GM12865 (cell line): ENCODE measurements around the gene LRRC4B.
A peak's percentile ranks its signal among the peaks of the same experiment; 100 is the strongest.

ENCODE experiments used
- DNase-seq: peaks from one replicate; pipeline ENCODE4 v3.0.0; 2010; ENCODE audit warnings: low read depth
- H3K4me3 ChIP-seq: 2 replicates; pipeline ENCODE4 v1.5.1; 2011; ENCODE audit warnings: mild to moderate bottlenecking, low read depth, low read length, control low read depth
- TF ChIP-seq, protein P1 (sequence below): IDR thresholded peaks from 2 replicates; pipeline ENCODE4 v1.5.1; 2011; ENCODE audit warnings: low read length, control low read depth, low read depth, inconsistent platforms; ENCODE audit not compliant: insufficient read depth; ENCODE audit errors: missing control alignments

LRRC4B gene

DNA sequence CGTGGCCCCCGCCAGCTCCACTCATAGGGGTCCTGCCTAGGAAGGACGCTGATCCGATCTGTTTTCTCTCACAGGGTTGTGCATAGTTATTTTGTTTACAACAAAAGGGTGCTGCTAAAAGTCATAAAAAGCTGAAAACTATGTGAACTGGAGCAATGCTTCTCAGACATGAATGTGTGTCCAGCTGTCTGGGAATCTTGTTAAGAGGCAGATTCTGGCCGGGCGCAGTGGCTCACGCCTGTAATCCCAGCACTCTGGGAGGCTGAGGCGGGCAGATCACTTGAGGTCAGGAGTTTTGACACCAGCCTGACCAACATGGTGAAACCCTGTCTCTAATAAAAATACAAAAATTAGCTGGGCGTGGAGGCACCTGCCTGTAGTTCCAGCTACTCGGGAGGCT, 8.6 kb downstream of the LRRC4B start:
- TF ChIP-seq, protein P1, sequence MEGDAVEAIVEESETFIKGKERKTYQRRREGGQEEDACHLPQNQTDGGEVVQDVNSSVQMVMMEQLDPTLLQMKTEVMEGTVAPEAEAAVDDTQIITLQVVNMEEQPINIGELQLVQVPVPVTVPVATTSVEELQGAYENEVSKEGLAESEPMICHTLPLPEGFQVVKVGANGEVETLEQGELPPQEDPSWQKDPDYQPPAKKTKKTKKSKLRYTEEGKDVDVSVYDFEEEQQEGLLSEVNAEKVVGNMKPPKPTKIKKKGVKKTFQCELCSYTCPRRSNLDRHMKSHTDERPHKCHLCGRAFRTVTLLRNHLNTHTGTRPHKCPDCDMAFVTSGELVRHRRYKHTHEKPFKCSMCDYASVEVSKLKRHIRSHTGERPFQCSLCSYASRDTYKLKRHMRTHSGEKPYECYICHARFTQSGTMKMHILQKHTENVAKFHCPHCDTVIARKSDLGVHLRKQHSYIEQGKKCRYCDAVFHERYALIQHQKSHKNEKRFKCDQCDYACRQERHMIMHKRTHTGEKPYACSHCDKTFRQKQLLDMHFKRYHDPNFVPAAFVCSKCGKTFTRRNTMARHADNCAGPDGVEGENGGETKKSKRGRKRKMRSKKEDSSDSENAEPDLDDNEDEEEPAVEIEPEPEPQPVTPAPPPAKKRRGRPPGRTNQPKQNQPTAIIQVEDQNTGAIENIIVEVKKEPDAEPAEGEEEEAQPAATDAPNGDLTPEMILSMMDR = no peak
- no peak for DNase-seq
- H3K4me3 ChIP-seq = no peak overlapping the region

DNA sequence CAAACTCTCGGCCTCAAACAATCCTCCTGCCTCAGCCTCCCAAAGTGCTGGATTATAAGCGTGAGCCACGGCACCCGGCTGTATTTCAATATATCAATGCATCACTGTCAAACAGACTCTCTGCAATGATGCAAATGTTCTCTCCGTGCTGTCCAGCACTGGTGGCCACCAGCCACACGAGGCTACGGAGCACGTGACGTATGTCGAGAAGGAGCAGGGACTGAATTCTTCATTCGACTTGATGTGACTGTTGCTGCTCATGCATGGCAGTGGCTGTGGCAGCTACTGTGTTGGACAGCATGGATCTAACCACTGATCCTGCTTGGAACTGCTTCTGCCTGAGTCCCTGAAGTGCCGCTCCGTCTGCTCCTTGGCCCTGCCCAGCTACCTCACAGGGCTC, 9.8 kb downstream of the LRRC4B start:
- no peak for DNase-seq
- H3K4me3 ChIP-seq = no peak overlapping the region
- TF ChIP-seq, protein P1 = no peak

DNA sequence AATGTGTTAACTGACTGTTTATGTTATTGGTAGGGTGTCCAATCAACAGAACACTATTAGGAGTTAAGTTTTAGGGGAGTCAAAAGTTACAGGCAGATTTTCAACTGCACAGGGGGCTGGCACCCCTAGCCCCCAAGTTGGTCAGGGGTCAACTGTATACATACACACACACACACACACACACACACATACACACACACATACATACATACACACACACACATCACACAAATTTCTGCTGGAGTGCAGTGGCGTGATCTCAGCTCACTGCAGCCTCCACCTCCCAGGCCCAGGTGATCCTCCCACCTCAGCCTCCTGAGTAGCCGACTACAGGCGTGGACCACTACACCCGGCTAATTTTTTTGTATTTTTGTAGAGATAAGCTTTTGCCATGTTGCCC, 10.2 kb downstream of the LRRC4B start:
- H3K4me3 ChIP-seq = no peak overlapping the region
- DNase-seq = no peak
- TF ChIP-seq, protein P1 = no peak

DNA sequence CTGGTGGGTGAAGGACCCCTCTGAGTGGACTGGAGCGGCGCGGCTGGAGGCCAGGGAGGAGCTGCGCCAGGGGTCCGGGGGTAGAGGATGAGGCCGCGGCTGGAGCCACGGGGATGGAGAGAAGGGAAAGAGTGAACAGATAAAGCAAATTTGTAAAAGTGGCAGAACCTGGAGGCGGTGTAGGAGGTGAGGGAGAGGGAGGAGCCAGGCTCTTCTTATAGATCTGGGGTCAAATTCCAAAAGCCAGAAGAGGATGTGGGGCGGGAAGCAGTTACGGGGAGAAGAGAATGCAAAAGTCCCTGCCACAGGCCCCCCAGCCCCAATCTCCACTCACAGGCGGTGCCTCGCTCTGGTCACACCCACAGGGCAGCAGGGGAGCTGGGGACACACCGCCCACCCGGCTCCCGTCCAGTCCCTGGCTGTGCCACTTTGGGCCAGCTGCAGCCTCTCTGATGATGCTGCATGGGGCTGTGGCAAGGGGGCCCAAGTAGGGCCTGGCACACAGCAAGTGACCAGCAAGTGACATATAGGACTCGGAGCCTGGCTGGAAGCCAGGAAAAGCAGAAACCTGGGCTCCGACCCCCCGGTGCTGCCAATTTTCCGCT, 11.1 kb downstream of the LRRC4B start:
- H3K4me3 ChIP-seq = no peak overlapping the region
- no peak for DNase-seq
- TF ChIP-seq, protein P1 = no peak

DNA sequence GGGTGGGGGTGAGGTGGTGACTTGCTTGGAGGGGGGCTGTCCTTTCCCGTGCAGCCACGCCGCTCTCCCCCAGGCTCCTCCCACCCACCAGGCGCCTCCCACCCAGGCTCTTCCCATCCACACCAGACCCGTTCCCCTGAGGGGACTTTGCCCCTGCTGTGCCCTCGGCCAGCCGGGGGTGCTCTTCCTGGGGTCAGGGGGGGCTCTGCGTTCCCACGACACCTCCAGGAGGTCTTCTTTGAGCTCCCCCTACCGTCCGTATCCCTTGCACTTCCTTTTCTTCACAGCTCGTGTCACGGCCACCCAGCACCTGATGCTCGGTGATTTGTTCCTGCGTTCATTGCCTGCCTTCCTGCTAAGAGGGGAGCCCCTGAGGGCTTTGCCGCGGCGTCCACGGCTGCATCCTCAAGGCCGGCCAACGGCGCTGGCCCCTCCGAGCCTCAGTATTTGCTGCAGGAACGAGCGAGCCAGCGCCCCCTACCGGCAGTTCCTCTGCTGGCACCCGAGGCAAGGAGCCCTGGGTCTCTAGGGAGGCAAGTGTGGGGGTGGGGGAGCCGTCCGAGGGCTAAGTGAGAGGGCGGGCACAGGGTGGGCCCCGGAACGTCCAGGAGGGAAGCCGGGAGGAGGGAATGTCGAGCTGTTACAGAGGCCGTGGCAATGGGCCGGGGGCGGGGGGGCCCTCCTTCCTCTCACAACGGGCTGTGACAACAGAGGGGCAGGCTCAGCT, 11.8 kb downstream of the LRRC4B start:
- TF ChIP-seq, protein P1 = peak; percentile 76
- H3K4me3 ChIP-seq = peak overlapping the region; percentile 7; the same call in 1 of the 2 replicates
- DNase-seq = peak; percentile 75

DNA sequence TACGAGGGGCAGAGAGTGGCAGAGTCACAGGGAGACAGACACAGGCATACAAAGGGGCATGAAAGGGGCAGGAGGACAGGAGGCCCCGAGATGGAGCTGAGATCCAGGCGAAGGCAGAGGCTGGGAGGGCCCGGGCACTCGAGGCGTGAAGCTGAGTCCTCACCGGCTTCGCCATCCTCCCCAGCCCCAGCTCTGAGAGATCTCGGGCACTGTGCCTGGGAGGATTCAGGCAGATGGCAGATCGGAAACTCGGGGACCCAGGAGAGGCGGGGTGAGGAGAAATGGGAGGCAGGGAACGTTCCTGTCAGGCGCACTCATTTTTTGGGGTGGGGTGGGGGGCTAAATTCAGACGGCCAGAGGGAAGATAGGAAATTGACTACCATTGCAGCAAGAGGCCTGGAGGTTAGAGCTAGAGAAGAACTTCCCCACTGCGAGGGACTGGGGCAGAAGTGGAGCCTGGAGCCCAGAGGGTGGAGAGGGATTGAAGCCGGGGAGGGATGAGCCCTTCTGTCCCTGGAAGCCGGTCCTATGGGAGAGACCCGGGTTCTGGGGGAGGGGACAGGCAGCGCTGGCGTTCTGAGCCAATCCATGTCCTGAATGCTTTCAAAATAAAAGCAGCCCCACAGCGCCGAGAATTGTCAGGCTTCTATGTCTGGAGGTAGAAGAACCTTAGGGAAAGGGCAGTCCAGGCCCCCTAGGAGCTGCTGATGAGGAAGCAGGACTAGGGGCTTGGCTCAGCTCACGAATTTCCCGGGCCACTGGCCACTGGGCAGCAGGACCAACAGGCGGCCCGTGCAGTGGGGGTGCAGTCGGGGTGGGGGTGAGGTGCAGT, 12.6 kb downstream of the LRRC4B start:
- DNase-seq = no peak
- H3K4me3 ChIP-seq = no peak overlapping the region
- TF ChIP-seq, protein P1 = no peak
